ENCODE results near the gene FDX1. TPM values are rescaled to one million over a fixed set of nuclear protein-coding genes. Genes with fewer than 3 reads are reported as not detected.

The FDX1 gene
- total RNA-seq, 1 donor from 2014 or later = 13.0 TPM

DNA sequence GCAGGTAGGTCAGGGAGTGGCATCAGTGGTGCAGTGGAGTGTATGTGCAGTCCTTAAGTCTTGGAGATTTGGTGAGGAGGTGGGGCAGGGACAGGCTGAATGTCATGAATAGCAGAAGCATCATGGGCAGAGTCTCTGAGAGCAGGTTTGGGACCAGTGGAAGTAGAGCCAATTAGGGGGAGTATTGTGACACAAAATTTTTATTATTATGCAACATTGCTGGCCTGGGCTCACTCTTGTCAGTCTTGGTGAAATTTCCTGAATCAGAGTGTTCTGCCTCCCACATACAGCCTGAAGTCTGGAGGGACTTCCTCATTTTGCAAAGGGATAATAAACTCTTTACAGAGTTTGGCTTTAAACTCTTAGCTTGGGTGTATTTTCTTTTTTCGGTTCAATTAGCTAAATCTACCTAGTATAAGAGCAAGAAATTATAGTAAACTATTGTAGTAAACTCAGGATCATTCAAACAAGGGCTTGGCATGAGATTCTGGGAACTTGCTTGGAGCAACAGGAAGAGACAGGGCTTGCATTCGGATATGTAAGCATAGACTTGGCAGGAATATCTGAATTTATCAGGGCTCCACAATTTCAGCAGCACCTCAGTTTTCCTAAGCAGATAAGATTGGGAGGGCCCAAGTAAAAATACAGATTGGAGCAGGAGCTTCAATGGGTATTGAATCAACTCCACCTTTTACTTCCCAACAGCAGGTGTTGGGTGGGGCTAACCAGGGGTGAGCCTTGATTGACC, 67.7 kb downstream of the FDX1 start:
- H3K9me3 Mint-ChIP-seq = peaks cover 9% of the 10 kb centered on the region
- H3K4me2 ChIP-seq = no peak overlapping the region
- no peaks in the 10 kb centered on the region for H3K27me3 Mint-ChIP-seq (ENCODE audit: insufficient read depth, low read depth)
- H3K27ac ChIP-seq = no peak overlapping the region
- H3K9ac ChIP-seq = no peak overlapping the region
- H4K20me1 ChIP-seq (ENCODE audit: low read depth) = no peaks in the 10 kb centered on the region
- DNase-seq (ENCODE audit: low spot score) = no peak
- no peaks in the 10 kb centered on the region for H3K27me3 ChIP-seq
- H3K4me3 Mint-ChIP-seq = no peak overlapping the region
- peaks cover 4% of the 10 kb centered on the region for H3K4me1 Mint-ChIP-seq
- H3K27ac Mint-ChIP-seq = no peak overlapping the region
- no peak overlapping the region for H3K4me3 ChIP-seq
- TF ChIP-seq EZH2phosphoT487 (IDR thresholded peaks at IDR 0.05) = no peak
- TF ChIP-seq, protein P1, sequence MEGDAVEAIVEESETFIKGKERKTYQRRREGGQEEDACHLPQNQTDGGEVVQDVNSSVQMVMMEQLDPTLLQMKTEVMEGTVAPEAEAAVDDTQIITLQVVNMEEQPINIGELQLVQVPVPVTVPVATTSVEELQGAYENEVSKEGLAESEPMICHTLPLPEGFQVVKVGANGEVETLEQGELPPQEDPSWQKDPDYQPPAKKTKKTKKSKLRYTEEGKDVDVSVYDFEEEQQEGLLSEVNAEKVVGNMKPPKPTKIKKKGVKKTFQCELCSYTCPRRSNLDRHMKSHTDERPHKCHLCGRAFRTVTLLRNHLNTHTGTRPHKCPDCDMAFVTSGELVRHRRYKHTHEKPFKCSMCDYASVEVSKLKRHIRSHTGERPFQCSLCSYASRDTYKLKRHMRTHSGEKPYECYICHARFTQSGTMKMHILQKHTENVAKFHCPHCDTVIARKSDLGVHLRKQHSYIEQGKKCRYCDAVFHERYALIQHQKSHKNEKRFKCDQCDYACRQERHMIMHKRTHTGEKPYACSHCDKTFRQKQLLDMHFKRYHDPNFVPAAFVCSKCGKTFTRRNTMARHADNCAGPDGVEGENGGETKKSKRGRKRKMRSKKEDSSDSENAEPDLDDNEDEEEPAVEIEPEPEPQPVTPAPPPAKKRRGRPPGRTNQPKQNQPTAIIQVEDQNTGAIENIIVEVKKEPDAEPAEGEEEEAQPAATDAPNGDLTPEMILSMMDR (IDR thresholded peaks at IDR 0.05) = no peak
- no peak for TF ChIP-seq EZH2 (IDR thresholded peaks at IDR 0.05)
- no peaks in the 10 kb centered on the region for H3K36me3 ChIP-seq
- no peaks in the 10 kb centered on the region for H3F3A ChIP-seq (ENCODE audit: low read depth)
- no peak overlapping the region for H2AFZ ChIP-seq (replicated peaks)
- H3K36me3 Mint-ChIP-seq = no peaks in the 10 kb centered on the region
- H3K9me3 ChIP-seq (ENCODE audit: low read depth) = no peaks in the 10 kb centered on the region
- no peaks in the 10 kb centered on the region for H3K4me1 ChIP-seq
- no peaks in the 10 kb centered on the region for H3K79me2 ChIP-seq (ENCODE audit: low read depth)

DNA sequence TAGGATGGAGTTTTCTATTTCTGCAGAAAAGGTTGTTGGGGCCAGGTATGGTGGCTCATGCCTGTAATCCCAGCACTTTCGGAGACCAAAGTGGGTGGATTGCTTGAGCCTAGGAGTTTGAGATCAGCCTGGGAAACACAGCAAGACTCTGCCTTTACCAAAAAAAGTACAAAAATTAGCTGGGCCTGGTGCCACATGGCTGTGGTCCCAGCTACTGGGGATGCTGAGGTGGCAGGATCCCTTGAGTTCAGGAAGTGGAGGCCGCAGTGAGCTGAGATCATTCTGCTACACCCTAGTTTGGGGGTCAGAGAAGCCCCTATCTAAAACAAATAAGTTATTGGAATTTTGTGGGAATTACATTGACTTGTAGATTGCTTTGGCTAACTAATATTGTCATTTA, 71.7 kb downstream of the FDX1 start:
- H3K27ac ChIP-seq = no peak overlapping the region
- H3K27me3 ChIP-seq = no peaks in the 10 kb centered on the region
- no peaks in the 10 kb centered on the region for H3K36me3 ChIP-seq
- H2AFZ ChIP-seq (replicated peaks) = no peak overlapping the region
- Mint-ChIP-seq H3K9me3 (peaks cover 9% of the 10 kb centered on the region), H3K36me3 (no peaks in the 10 kb centered on the region), H3K27me3 (ENCODE audit: insufficient read depth, low read depth) (no peaks in the 10 kb centered on the region), H3K4me3 (no peak overlapping the region), H3K27ac (no peak overlapping the region), H3K4me1 (no peaks in the 10 kb centered on the region)
- no peaks in the 10 kb centered on the region for H3K79me2 ChIP-seq (ENCODE audit: low read depth)
- no peak overlapping the region for H3K4me2 ChIP-seq
- H3K9me3 ChIP-seq (ENCODE audit: low read depth) = no peaks in the 10 kb centered on the region
- no peak overlapping the region for H3K9ac ChIP-seq
- no peaks in the 10 kb centered on the region for H3F3A ChIP-seq (ENCODE audit: low read depth)
- no peaks in the 10 kb centered on the region for H4K20me1 ChIP-seq (ENCODE audit: low read depth)
- DNase-seq (ENCODE audit: low spot score) = no peak
- no peak for TF ChIP-seq EZH2 (IDR thresholded peaks at IDR 0.05)
- TF ChIP-seq, protein P1 (IDR thresholded peaks at IDR 0.05) = no peak
- TF ChIP-seq EZH2phosphoT487 (IDR thresholded peaks at IDR 0.05) = no peak
- no peak overlapping the region for H3K4me3 ChIP-seq
- H3K4me1 ChIP-seq = no peaks in the 10 kb centered on the region

DNA sequence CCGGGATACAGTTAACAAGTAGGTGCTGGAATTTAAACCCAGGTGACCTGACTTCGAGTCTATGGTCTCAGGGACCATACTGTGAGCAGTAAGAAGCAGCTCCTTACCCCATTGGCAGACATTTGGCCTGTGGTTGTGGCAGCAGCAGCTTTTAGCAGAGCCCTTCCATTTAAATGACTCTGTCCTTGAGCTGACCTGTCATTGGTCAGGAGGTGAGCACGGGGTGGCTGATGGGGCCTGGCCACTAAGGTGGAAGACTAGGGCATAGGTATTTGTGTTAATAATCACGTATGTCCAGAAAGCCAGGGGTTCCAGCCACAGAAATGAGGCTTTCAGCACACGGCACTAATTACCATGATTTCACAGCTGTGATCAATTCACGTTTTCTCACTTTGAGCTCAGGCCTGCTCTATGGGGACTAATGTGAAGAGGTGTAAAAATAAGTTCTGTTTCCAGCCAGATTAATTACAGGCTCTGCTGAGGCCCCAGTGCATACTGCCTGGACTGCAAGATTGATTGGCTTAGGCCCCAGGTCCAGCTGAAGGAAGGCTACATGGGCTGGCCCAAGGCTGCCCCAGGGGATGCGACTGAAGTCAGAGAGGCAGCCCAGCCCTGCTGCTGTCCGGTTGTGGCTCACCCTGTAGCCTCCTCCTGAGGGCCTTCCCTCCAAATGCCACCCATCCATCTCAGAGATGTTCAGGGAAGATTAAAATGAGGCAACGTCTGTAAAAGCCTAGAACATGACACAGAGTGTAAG, 76.0 kb downstream of the FDX1 start:
- H3K27me3 Mint-ChIP-seq (ENCODE audit: insufficient read depth, low read depth) = no peaks in the 10 kb centered on the region
- no peak overlapping the region for H3K4me3 Mint-ChIP-seq
- no peaks in the 10 kb centered on the region for H4K20me1 ChIP-seq (ENCODE audit: low read depth)
- no peak overlapping the region for H3K9ac ChIP-seq
- H3K9me3 ChIP-seq (ENCODE audit: low read depth) = no peaks in the 10 kb centered on the region
- no peaks in the 10 kb centered on the region for H3K79me2 ChIP-seq (ENCODE audit: low read depth)
- H3K27ac Mint-ChIP-seq = peak overlapping the region; percentile 12
- TF ChIP-seq, protein P1 (IDR thresholded peaks at IDR 0.05) = no peak
- TF ChIP-seq EZH2phosphoT487 (IDR thresholded peaks at IDR 0.05) (no peak), EZH2 (IDR thresholded peaks at IDR 0.05) (no peak)
- H2AFZ ChIP-seq (replicated peaks) = no peak overlapping the region
- H3F3A ChIP-seq (ENCODE audit: low read depth) = no peaks in the 10 kb centered on the region
- no peak overlapping the region for H3K4me3 ChIP-seq
- peaks cover 3% of the 10 kb centered on the region for H3K4me1 Mint-ChIP-seq
- no peaks in the 10 kb centered on the region for H3K4me1 ChIP-seq
- H3K36me3 Mint-ChIP-seq = no peaks in the 10 kb centered on the region
- no peak overlapping the region for H3K27ac ChIP-seq
- H3K27me3 ChIP-seq = no peaks in the 10 kb centered on the region
- H3K36me3 ChIP-seq = no peaks in the 10 kb centered on the region
- DNase-seq (ENCODE audit: low spot score) = no peak
- H3K4me2 ChIP-seq = no peak overlapping the region
- peaks cover 7% of the 10 kb centered on the region for H3K9me3 Mint-ChIP-seq
